GM21786 (cell line): ENCODE data around the gene ADRA2A.

ENCODE experiments used
- ATAC-seq: cut with Tn5 transposase; IDR thresholded peaks from one replicate; pipeline ENCODE4 v1.9.1; 2021; ENCODE audit not compliant: unreplicated experiment

The ADRA2A gene

GRCh38 chr10:111109501-111110242 is 32.8 kb downstream of the ADRA2A start:
- no peak for ATAC-seq

- no peak for ATAC-seq
Observed at GRCh38 chr10:111110771-111111170, 33.9 kb downstream of the ADRA2A start.

- ATAC-seq, result no peak
Observed at GRCh38 chr10:111112333-111112732, 35.5 kb downstream of the ADRA2A start.

- ATAC-seq, result no peak
Observed at GRCh38 chr10:111113238-111113960, 36.6 kb downstream of the ADRA2A start.

GRCh38 chr10:111113961-111114757 is 37.3 kb downstream of the ADRA2A start:
- no peak for ATAC-seq

GRCh38 chr10:111114758-111115500 is 38.1 kb downstream of the ADRA2A start:
- ATAC-seq, result no peak

GRCh38 chr10:111116211-111116610 is 39.4 kb downstream of the ADRA2A start:
- no peak for ATAC-seq

- ATAC-seq, result no peak
Observed at GRCh38 chr10:111116762-111117445, 40.1 kb downstream of the ADRA2A start.

- no peak for ATAC-seq
Observed at GRCh38 chr10:111117528-111118277, 40.9 kb downstream of the ADRA2A start.

- no peak for ATAC-seq
Observed at GRCh38 chr10:111118758-111119157, 41.9 kb downstream of the ADRA2A start.

- ATAC-seq, result no peak
Observed at GRCh38 chr10:111119637-111120036, 42.8 kb downstream of the ADRA2A start.

GRCh38 chr10:111122127-111122526 is 45.3 kb downstream of the ADRA2A start:
- ATAC-seq, result no peak

- ATAC-seq, result no peak
Observed at GRCh38 chr10:111123883-111124282, 47.1 kb downstream of the ADRA2A start.

GRCh38 chr10:111125102-111125501 is 48.3 kb downstream of the ADRA2A start:
- ATAC-seq, result no peak

- no peak for ATAC-seq
Observed at GRCh38 chr10:111126077-111126476, 49.2 kb downstream of the ADRA2A start.

GRCh38 chr10:111127081-111127848 is 50.4 kb downstream of the ADRA2A start:
- no peak for ATAC-seq

- ATAC-seq, result no peak
Observed at GRCh38 chr10:111128331-111129180, 51.7 kb downstream of the ADRA2A start.

GRCh38 chr10:111129363-111129762 is 52.5 kb downstream of the ADRA2A start:
- ATAC-seq, result no peak
